ENCODE data around the gene RPS3.

DNA sequence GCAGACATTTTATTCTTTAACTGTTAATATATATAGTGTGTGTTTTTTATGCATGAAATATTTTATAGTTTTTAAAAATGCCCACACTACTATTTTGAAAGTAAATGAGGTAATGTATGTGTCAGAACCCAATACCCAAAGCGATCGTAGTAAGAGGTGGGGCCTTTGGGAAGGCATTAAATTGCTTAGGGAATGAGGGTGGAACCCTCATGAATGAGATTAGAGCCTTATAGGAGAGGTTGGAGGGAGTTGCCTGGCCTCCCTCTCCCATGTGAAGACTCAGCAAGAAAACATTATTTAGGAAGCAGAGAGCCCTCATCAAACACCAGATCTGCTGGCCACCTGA lies 22.6 kb downstream of the RPS3 start:
- TF ChIP-seq, protein P1, sequence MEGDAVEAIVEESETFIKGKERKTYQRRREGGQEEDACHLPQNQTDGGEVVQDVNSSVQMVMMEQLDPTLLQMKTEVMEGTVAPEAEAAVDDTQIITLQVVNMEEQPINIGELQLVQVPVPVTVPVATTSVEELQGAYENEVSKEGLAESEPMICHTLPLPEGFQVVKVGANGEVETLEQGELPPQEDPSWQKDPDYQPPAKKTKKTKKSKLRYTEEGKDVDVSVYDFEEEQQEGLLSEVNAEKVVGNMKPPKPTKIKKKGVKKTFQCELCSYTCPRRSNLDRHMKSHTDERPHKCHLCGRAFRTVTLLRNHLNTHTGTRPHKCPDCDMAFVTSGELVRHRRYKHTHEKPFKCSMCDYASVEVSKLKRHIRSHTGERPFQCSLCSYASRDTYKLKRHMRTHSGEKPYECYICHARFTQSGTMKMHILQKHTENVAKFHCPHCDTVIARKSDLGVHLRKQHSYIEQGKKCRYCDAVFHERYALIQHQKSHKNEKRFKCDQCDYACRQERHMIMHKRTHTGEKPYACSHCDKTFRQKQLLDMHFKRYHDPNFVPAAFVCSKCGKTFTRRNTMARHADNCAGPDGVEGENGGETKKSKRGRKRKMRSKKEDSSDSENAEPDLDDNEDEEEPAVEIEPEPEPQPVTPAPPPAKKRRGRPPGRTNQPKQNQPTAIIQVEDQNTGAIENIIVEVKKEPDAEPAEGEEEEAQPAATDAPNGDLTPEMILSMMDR (IDR thresholded peaks at IDR 0.05): no peak
- TF ChIP-seq EZH2phosphoT487 (IDR thresholded peaks at IDR 0.05): no peak
- no peak for TF ChIP-seq EZH2 (IDR thresholded peaks at IDR 0.05)

All from neural progenitor cell (in vitro differentiated cells).